Chondrocyte (in vitro differentiated cells): ENCODE measurements around the gene SCAANT1. TPM values are rescaled to one million over a fixed set of nuclear protein-coding genes. Genes with fewer than 3 reads are reported as not detected.

Experiments
- DNase-seq: peaks from one replicate; pipeline ENCODE4 v3.0.0; 2021; ENCODE audit warnings: mixed read lengths, low spot score
- H3K27ac Mint-ChIP-seq: one replicate; pipeline ENCODE4 v1.8.0; 2021; ENCODE audit warnings: mild to moderate bottlenecking, moderate library complexity, mixed read lengths; ENCODE audit not compliant: unreplicated experiment
- H3K27me3 Mint-ChIP-seq: 2 replicates; pipeline ENCODE4 v1.8.0; 2021; ENCODE audit warnings: low read depth, mixed read lengths
- H3K36me3 Mint-ChIP-seq: 2 replicates; pipeline ENCODE4 v1.8.0; 2021; ENCODE audit warnings: low read depth, mixed read lengths
- H3K4me1 Mint-ChIP-seq: 2 replicates; pipeline ENCODE4 v1.8.0; 2021; ENCODE audit warnings: low read depth, mild to moderate bottlenecking, mixed read lengths
- H3K4me3 Mint-ChIP-seq: one replicate; pipeline ENCODE4 v1.8.0; 2021; ENCODE audit warnings: mild to moderate bottlenecking, moderate library complexity, mixed read lengths; ENCODE audit not compliant: unreplicated experiment
- H3K9me3 Mint-ChIP-seq: 2 replicates; pipeline ENCODE4 v1.8.0; 2021; ENCODE audit warnings: low read depth, mixed read lengths
- total RNA-seq: library from RNA; stranded (reverse); gene quantifications from 3 replicates; pipeline ENCODE4 v1.2.1, GENCODE V29; 2021
- TF ChIP-seq, protein P1 (sequence below): fragments of 200-600 bp; sonication (generic); IDR thresholded peaks from 2 replicates; pipeline ENCODE4 v1.5.0; 2021; ENCODE audit warnings: antibody characterized with exemption, mild to moderate bottlenecking, moderate library complexity

The SCAANT1 gene
- total RNA-seq, 1 donor from 2014 or later: not detected

DNA sequence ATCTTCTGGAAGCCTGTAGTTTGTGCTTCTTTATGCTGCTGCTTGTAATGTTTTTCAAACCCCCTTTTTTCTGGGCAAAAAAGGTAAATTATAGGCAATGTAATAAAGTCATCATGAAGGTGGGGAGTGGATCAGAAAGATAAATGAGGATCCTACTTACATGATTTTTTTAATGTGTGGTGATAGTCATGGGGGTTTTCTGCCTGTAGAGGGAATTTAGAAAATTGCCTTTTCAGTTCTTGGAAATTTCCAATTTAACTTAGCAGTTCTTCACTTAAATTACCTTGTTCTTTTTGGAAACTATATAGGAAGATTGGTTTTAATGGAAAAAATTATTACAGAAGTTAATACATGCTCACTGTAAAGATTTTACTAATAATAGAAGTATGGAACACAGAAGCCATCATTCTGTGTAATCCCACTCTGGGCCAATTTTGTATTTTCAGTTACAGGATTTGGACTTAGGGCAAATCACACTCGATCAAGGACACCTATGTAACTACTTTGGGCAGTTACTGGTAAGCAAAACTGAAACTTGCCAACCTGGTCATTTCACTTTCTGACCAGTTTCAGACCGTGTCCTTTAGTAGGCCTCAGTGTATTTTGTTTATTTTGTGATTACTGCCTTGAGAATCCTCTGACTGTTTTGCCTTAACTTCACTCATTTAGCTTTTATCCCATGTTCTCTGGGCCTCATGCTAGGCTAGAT lies 10.5 kb upstream of the SCAANT1 start:
- no peaks in the 10 kb centered on the region for H3K9me3 Mint-ChIP-seq

DNA sequence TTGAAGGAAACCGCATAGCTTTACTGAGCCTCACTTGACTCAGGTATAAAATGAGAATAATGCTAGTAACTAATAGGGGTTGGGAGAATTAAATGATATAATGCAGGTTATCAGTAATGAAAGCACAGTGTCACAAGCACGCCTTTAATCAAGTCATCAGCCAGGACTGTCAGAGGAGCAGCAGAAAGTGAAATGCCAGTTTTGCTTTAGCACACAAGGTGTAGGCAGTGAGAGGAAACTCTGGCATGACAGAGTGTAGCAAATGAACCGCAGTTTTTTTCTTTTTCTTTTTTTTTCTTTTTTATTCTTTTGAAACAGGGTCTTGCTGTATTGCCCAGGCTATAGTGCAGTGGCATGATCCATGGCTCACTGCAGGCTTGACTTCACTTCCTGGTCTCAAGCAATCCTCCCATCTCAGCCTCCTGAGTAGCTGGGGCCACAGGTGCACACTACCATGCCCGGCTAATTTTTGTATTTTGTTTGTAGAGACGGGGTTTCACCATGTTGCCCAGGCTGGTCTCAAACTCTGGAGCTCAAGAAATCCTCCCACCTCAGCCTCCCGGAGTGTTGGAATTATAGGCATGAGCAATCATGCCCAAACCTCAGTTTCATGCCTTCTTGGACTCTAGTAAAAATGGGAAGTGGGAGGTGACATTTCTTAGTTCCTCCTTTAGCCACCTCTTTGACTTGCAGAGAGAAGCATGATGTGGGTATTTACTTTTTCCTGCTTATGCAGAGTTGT lies 9.7 kb upstream of the SCAANT1 start:
- H3K36me3 Mint-ChIP-seq: peaks cover 46% of the 10 kb centered on the region
- no peak for DNase-seq

More for the DNA sequence above, 10.5 kb upstream of the SCAANT1 start:
- H3K27me3 Mint-ChIP-seq: no peaks in the 10 kb centered on the region
- peaks cover 12% of the 10 kb centered on the region for H3K4me1 Mint-ChIP-seq
- no peak for DNase-seq
- H3K4me3 Mint-ChIP-seq: no peak overlapping the region
- no peak overlapping the region for H3K27ac Mint-ChIP-seq
- peaks cover 41% of the 10 kb centered on the region for H3K36me3 Mint-ChIP-seq
- TF ChIP-seq, protein P1, sequence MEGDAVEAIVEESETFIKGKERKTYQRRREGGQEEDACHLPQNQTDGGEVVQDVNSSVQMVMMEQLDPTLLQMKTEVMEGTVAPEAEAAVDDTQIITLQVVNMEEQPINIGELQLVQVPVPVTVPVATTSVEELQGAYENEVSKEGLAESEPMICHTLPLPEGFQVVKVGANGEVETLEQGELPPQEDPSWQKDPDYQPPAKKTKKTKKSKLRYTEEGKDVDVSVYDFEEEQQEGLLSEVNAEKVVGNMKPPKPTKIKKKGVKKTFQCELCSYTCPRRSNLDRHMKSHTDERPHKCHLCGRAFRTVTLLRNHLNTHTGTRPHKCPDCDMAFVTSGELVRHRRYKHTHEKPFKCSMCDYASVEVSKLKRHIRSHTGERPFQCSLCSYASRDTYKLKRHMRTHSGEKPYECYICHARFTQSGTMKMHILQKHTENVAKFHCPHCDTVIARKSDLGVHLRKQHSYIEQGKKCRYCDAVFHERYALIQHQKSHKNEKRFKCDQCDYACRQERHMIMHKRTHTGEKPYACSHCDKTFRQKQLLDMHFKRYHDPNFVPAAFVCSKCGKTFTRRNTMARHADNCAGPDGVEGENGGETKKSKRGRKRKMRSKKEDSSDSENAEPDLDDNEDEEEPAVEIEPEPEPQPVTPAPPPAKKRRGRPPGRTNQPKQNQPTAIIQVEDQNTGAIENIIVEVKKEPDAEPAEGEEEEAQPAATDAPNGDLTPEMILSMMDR: no peak

DNA sequence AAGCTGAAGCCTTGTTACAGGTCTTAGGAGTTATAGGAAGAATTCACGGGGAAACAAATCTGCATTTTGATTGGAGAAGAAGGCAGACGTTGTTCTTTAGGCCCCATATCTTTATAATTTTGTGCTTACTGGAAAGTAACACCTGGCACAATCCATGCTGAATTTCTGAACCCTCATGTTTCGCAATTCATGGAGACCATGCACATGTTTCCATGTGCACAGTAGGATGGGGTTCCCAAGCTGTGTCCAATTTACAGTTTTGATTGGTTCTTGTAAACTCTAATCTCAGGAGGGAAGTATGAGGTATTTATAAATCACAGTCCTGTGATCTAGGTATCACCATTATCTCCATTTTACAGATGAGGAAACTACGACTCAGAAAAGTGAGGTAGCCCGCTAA lies 7.8 kb upstream of the SCAANT1 start:
- peaks cover 12% of the 10 kb centered on the region for H3K4me1 Mint-ChIP-seq
- H3K27ac Mint-ChIP-seq: no peak overlapping the region
- TF ChIP-seq, protein P1: no peak
- no peaks in the 10 kb centered on the region for H3K27me3 Mint-ChIP-seq
- no peak for DNase-seq
- H3K9me3 Mint-ChIP-seq: no peaks in the 10 kb centered on the region
- H3K36me3 Mint-ChIP-seq: peaks cover 38% of the 10 kb centered on the region
- H3K4me3 Mint-ChIP-seq: no peak overlapping the region

More for the DNA sequence above, 9.7 kb upstream of the SCAANT1 start:
- no peaks in the 10 kb centered on the region for H3K9me3 Mint-ChIP-seq
- peaks cover 12% of the 10 kb centered on the region for H3K4me1 Mint-ChIP-seq
- H3K27ac Mint-ChIP-seq: no peak overlapping the region
- TF ChIP-seq, protein P1: no peak
- no peaks in the 10 kb centered on the region for H3K27me3 Mint-ChIP-seq
- no peak overlapping the region for H3K4me3 Mint-ChIP-seq

DNA sequence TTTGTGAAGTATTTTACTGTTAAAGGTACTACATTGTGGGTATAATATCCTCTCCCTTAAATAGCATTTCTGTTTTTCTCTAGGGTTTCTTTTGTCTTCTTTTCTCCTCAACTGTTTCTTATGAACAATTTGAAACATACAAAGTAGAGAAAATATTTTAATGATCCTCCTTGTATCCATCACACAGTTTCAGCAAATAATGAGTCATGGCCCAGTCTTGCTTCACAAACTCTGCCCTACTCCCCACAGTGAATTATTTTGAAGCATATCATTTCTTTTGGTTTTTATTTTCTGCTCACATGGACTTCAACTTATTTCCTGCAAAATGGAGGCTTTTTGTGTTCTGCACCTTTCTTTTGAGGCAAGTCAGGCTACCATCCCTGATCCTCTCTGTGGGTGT lies 6.1 kb upstream of the SCAANT1 start:
- no peaks in the 10 kb centered on the region for H3K9me3 Mint-ChIP-seq
- no peak overlapping the region for H3K4me3 Mint-ChIP-seq
- DNase-seq: no peak
- TF ChIP-seq, protein P1: no peak
- no peaks in the 10 kb centered on the region for H3K27me3 Mint-ChIP-seq
- H3K36me3 Mint-ChIP-seq: peaks cover 28% of the 10 kb centered on the region
- H3K27ac Mint-ChIP-seq: no peak overlapping the region
- H3K4me1 Mint-ChIP-seq: peaks cover 26% of the 10 kb centered on the region

- Mint-ChIP-seq H3K36me3 (peaks cover 20% of the 10 kb centered on the region), H3K4me3 (no peak overlapping the region), H3K4me1 (peaks cover 36% of the 10 kb centered on the region), H3K27me3 (no peaks in the 10 kb centered on the region), H3K27ac (peak overlapping the region; percentile 72), H3K9me3 (no peaks in the 10 kb centered on the region)
- TF ChIP-seq, protein P1: peak; percentile 36
- DNase-seq: no peak
These were observed 2.1 kb upstream of the SCAANT1 start for GRCh38 chr3:63914312-63914711.
